B cell (primary cell): ENCODE measurements around the gene TCF3. TPM values are rescaled to one million over a fixed set of nuclear protein-coding genes. Genes with fewer than 3 reads are reported as not detected.

Source experiments
- polyA plus RNA-seq: library from polyadenylated mRNA; depleted of rRNA; stranded (reverse); fragments of >200 nt; gene quantifications from 2 replicates; pipeline ENCODE4 v1.2.3, GENCODE V29; 2012
- small RNA-seq: library from RNA; depleted of rRNA; stranded (forward); fragments of <200 nt; gene quantifications from one replicate; pipeline ENCODE3, GENCODE V24; 2012; ENCODE audit warnings: low replicate concordance, low read depth; ENCODE audit not compliant: insufficient read length
- total RNA-seq, 2 donors: library from RNA; stranded (reverse); fragments of 120-200 nt in 1 of 2; gene quantifications; 1 replicate in 1 of 2; 2 replicates in 1 of 2; pipeline versions ENCODE4 v1.2.3 to v1.2.4, GENCODE V29; 2013 to 2022

TCF3 gene
- total and polyA plus RNA-seq, 2 donors (not counting 1 experiment from before 2014, with no cell fraction given): 278 to 588 TPM

Small RNAs within 50 kb of the gene (small RNA-seq; reads per million reads assigned to genes)
- gene AC005943.2: not detected
- not detected for gene RN7SL477P
- gene RNU6-1223P: not detected

Other genes with a start within 250 kb of the TCF3 start
- 119 and 125 TPM in 2 replicates for gene DAZAP1, start 245.0 kb downstream of the TCF3 start, total RNA-seq
- gene DAZAP1, start 245.0 kb downstream of the TCF3 start, polyA plus RNA-seq: 54.8 and 66.4 TPM in 2 replicates
- 1,488 and 1,520 TPM in 2 replicates for gene RPS15, start 214.2 kb downstream of the TCF3 start, total RNA-seq
- 6,007 and 10,599 TPM in 2 replicates for gene RPS15, start 214.2 kb downstream of the TCF3 start, polyA plus RNA-seq
- gene APC2, start 202.5 kb downstream of the TCF3 start, total RNA-seq: 0.12 and 0.15 TPM in 2 replicates
- 0.07 and 0.16 TPM in 2 replicates for gene APC2, start 202.5 kb downstream of the TCF3 start, polyA plus RNA-seq
- 68.1 and 68.3 TPM in 2 replicates for gene C19orf25, start 173.4 kb downstream of the TCF3 start, total RNA-seq
- 25.9 and 34.2 TPM in 2 replicates for gene C19orf25, start 173.4 kb downstream of the TCF3 start, polyA plus RNA-seq
- 1.3 and 1.7 TPM in 2 replicates for gene PCSK4, start 162.3 kb downstream of the TCF3 start, total RNA-seq
- gene PCSK4, start 162.3 kb downstream of the TCF3 start, polyA plus RNA-seq: 1.1 and 1.9 TPM in 2 replicates
- 0.66 and 1.1 TPM in 2 replicates for gene REEP6, start 161.4 kb downstream of the TCF3 start, total RNA-seq
- 0.46 and 0.64 TPM in 2 replicates for gene REEP6, start 161.4 kb downstream of the TCF3 start, polyA plus RNA-seq
- gene ADAMTSL5, start 139.6 kb downstream of the TCF3 start, total RNA-seq: not detected in 2 replicates
- 0.09 and 0.56 TPM in 2 replicates for gene ADAMTSL5, start 139.6 kb downstream of the TCF3 start, polyA plus RNA-seq
- not detected in 2 replicates for gene PLK5, start 128.5 kb downstream of the TCF3 start, total RNA-seq
- not detected in 2 replicates for gene PLK5, start 128.5 kb downstream of the TCF3 start, polyA plus RNA-seq
- gene MEX3D, start 84.3 kb downstream of the TCF3 start, total RNA-seq: 3.0 and 4.2 TPM in 2 replicates
- 0.69 and 0.73 TPM in 2 replicates for gene MEX3D, start 84.3 kb downstream of the TCF3 start, polyA plus RNA-seq
- gene MBD3, start 59.8 kb downstream of the TCF3 start, total RNA-seq: 84.6 and 87.6 TPM in 2 replicates
- gene MBD3, start 59.8 kb downstream of the TCF3 start, polyA plus RNA-seq: 48.1 and 60.7 TPM in 2 replicates
- gene UQCR11, start 47.2 kb downstream of the TCF3 start, total RNA-seq: 66.8 and 73.7 TPM in 2 replicates
- 41.2 and 59.5 TPM in 2 replicates for gene UQCR11, start 47.2 kb downstream of the TCF3 start, polyA plus RNA-seq
- not detected in 2 replicates for gene ONECUT3, start 100.9 kb upstream of the TCF3 start, total RNA-seq
- gene ONECUT3, start 100.9 kb upstream of the TCF3 start, polyA plus RNA-seq: not detected in 2 replicates
- 3.7 and 5.1 TPM in 2 replicates for gene ATP8B3, start 159.7 kb upstream of the TCF3 start, total RNA-seq
- gene ATP8B3, start 159.7 kb upstream of the TCF3 start, polyA plus RNA-seq: 0.89 and 1.4 TPM in 2 replicates
- gene REXO1, start 195.9 kb upstream of the TCF3 start, total RNA-seq: 72.4 and 72.6 TPM in 2 replicates
- gene REXO1, start 195.9 kb upstream of the TCF3 start, polyA plus RNA-seq: 108 and 898 TPM in 2 replicates
- gene KLF16, start 211.0 kb upstream of the TCF3 start, total RNA-seq: 29.7 and 35.8 TPM in 2 replicates
- 43.5 and 49.0 TPM in 2 replicates for gene KLF16, start 211.0 kb upstream of the TCF3 start, polyA plus RNA-seq
- 58.1 and 63.1 TPM in 2 replicates for gene ABHD17A, start 232.9 kb upstream of the TCF3 start, total RNA-seq
- gene ABHD17A, start 232.9 kb upstream of the TCF3 start, polyA plus RNA-seq: 127 and 134 TPM in 2 replicates